HCT116 (cell line): ENCODE results near the gene SLC26A5. TPM values are rescaled to one million over a fixed set of nuclear protein-coding genes. Genes with fewer than 3 reads are reported as not detected.

Experiments
- ATAC-seq: fragments of 200-7000 bp; cut with Tn5 transposase; 2 replicates; pipeline ENCODE4 v1.9.1; 2020; ENCODE audit warnings: mild to moderate bottlenecking, moderate library complexity
- BruUV-seq: library from RNA; stranded (reverse); fragments of 400-500 nt; replicated peaks from 2 replicates; lab custom pipeline; 2021; lab: Mats Ljungman, UMichigan
- CTCF ChIA-PET: fragments of 300-600 bp; sonication (Branson Sonifier 250); formaldehyde crosslinking; loops from one replicate; lab custom pipeline; 2021; ENCODE audit warnings: antibody characterized with exemption; lab: Charles Lee
- POLR2A ChIA-PET: fragments of 300-600, 350-600 bp; sonication (Branson Sonifier 250); formaldehyde crosslinking; loops from one replicate; lab custom pipeline; 2021; ENCODE audit warnings: antibody characterized with exemption; lab: Charles Lee
- RAD21 ChIA-PET, 2 experiments: fragments of 300-600 bp; sonication (Branson Sonifier 250); formaldehyde crosslinking; loops; one replicate each; lab custom pipeline; 2023; ENCODE audit warnings: low total read pairs in 2 of 2; ENCODE audit not compliant: uncharacterized antibody in 2 of 2, unreplicated experiment in 2 of 2, low non-redundant PET in 1 of 2; lab: Charles Lee
- DNase-seq: peaks from one replicate; pipeline ENCODE4 v3.0.0-alpha.2; 2010; ENCODE audit warnings: low read depth, low spot score
- H2AFZ ChIP-seq: fragments of 200-600 bp; shearing (Covaris generic), sonication (generic); 2 replicates; pipeline ENCODE4 v1.6.1; 2017; ENCODE audit warnings: low read depth, mixed run types, mixed read lengths, antibody characterized with exemption, low read length; ENCODE audit not compliant: poor library complexity, severe bottlenecking
- H3K27ac ChIP-seq: 2 replicates; pipeline ENCODE4 v1.5.1; 2012; ENCODE audit warnings: low read depth, low read length
- H3K27me3 ChIP-seq: fragments of 200-600 bp; sonication (generic); 2 replicates; pipeline ENCODE4 v1.6.1; 2016; ENCODE audit warnings: mixed run types, low read length, mixed read lengths; ENCODE audit not compliant: insufficient read depth
- H3K36me3 ChIP-seq, 2 experiments: fragments of 200-500 bp in 1 of 2; fragments of 200-600 bp in 1 of 2; sonication (Bioruptor generic) in 1 of 2; sonication (generic) in 1 of 2; 2 replicates each; pipeline versions ENCODE4 v1.5.1 to v1.6.1; 2014 to 2016; ENCODE audit warnings: low read length in 2 of 2, inconsistent platforms in 1 of 2, mixed read lengths in 1 of 2, mixed run types in 1 of 2; ENCODE audit not compliant: insufficient read depth in 2 of 2, control insufficient read depth in 1 of 2
- H3K4me1 ChIP-seq, 2 experiments: fragments of 200-600 bp in 1 of 2; sonication (generic) in 1 of 2; 2 replicates each; pipeline versions ENCODE4 v1.5.1 to v1.6.1; 2012 to 2017; ENCODE audit warnings: low read length in 2 of 2, inconsistent platforms in 1 of 2, mild to moderate bottlenecking in 1 of 2, mixed read lengths in 1 of 2, mixed run types in 1 of 2, moderate library complexity in 1 of 2; ENCODE audit not compliant: insufficient read depth in 2 of 2, control insufficient read depth in 1 of 2
- H3K4me2 ChIP-seq: fragments of 200-600 bp; sonication (generic); 2 replicates; pipeline ENCODE4 v1.6.1; 2017; ENCODE audit warnings: mixed run types, low read length, mixed read lengths
- H3K4me3 ChIP-seq, 2 experiments: fragments of 200-600 bp in 1 of 2; sonication (generic) in 1 of 2; replicated peaks in 1 of 2; 2 replicates each; pipeline ENCODE4 v1.5.1; 2011 to 2016; ENCODE audit warnings: low read length in 2 of 2, control low read depth in 1 of 2, low read depth in 1 of 2, mild to moderate bottlenecking in 1 of 2, mixed read lengths in 1 of 2, mixed run types in 1 of 2
- H3K79me2 ChIP-seq: fragments of 200-600 bp; sonication (generic); 2 replicates; pipeline ENCODE4 v1.6.1; 2017; ENCODE audit warnings: mild to moderate bottlenecking, mixed run types, low read length, moderate library complexity, mixed read lengths; ENCODE audit not compliant: insufficient read depth
- H3K9ac ChIP-seq: fragments of 200-600 bp; sonication (generic); 2 replicates; pipeline ENCODE4 v1.6.1; 2016; ENCODE audit warnings: low read length, mixed read lengths
- H3K9me2 ChIP-seq: fragments of 200-600 bp; sonication (generic), shearing (Covaris generic); 2 replicates; pipeline ENCODE4 v1.6.1; 2017; ENCODE audit warnings: mixed run types, mild to moderate bottlenecking, moderate library complexity; ENCODE audit not compliant: insufficient read depth
- H3K9me3 ChIP-seq, 2 experiments: fragments of 200-500 bp in 1 of 2; fragments of 200-600 bp in 1 of 2; sonication (Bioruptor generic) in 1 of 2; sonication (generic) in 1 of 2; 2 replicates each; pipeline ENCODE4 v1.6.1; 2014 to 2017; ENCODE audit warnings: low read length in 2 of 2, mixed read lengths in 2 of 2, inconsistent platforms in 1 of 2, low read depth in 1 of 2, mild to moderate bottlenecking in 1 of 2, mixed run types in 1 of 2, moderate library complexity in 1 of 2; ENCODE audit not compliant: control insufficient read depth in 1 of 2, insufficient read depth in 1 of 2
- H4K20me1 ChIP-seq: fragments of 200-600 bp; sonication (generic), shearing (Covaris generic); 2 replicates; pipeline ENCODE4 v1.6.1; 2017; ENCODE audit warnings: mixed run types, mild to moderate bottlenecking, moderate library complexity; ENCODE audit not compliant: insufficient read depth
- CBX3 ChIP-seq: IDR thresholded peaks from 2 replicates; pipeline ENCODE4 v1.6.1; 2012; ENCODE audit warnings: low read depth
- CEBPB ChIP-seq: IDR thresholded peaks from 2 replicates; pipeline ENCODE4 v1.6.1; 2012; ENCODE audit warnings: low read depth
- EGR1 ChIP-seq: IDR thresholded peaks from 2 replicates; pipeline ENCODE4 v1.6.1; 2012; ENCODE audit warnings: low read depth
- ELF1 ChIP-seq: IDR thresholded peaks from 2 replicates; pipeline ENCODE4 v1.6.1; 2012; ENCODE audit warnings: low read depth, borderline replicate concordance
- EZH2 ChIP-seq: fragments of 200-600 bp; sonication (generic); IDR thresholded peaks from 2 replicates; pipeline ENCODE4 v1.6.1; 2017; ENCODE audit warnings: antibody characterized with exemption, mixed run types
- EZH2phosphoT487 ChIP-seq: fragments of 200-600 bp; IDR thresholded peaks from 2 replicates; pipeline ENCODE4 v1.6.1; 2018; ENCODE audit warnings: antibody characterized with exemption, borderline replicate concordance
- FOSL1 ChIP-seq: IDR thresholded peaks from 2 replicates; pipeline ENCODE4 v1.6.1; 2012; ENCODE audit warnings: low read depth
- JUND ChIP-seq: IDR thresholded peaks from 2 replicates; pipeline ENCODE4 v1.6.1; 2012
- MAX ChIP-seq: IDR thresholded peaks from 2 replicates; pipeline ENCODE4 v1.6.1; 2012
- POLR2A ChIP-seq: IDR thresholded peaks from 2 replicates; pipeline ENCODE4 v1.7.0; 2011; ENCODE audit warnings: borderline replicate concordance; ENCODE audit not compliant: insufficient read depth, insufficient read length; ENCODE audit errors: extremely low read depth
- POLR2AphosphoS5 ChIP-seq: IDR thresholded peaks from 2 replicates; pipeline ENCODE4 v1.6.1; 2011; ENCODE audit warnings: mild to moderate bottlenecking, low read depth, low read length, moderate library complexity
- RAD21 ChIP-seq: IDR thresholded peaks from 2 replicates; pipeline ENCODE4 v1.6.1; 2012; ENCODE audit warnings: low read depth, mild to moderate bottlenecking
- SIN3A ChIP-seq: IDR thresholded peaks from 2 replicates; pipeline ENCODE4 v1.6.1; 2012; ENCODE audit warnings: low read depth
- SRF ChIP-seq: IDR thresholded peaks from 2 replicates; pipeline ENCODE4 v1.6.1; 2012; ENCODE audit warnings: low read depth
- TCF7L2 ChIP-seq: IDR thresholded peaks from 2 replicates; pipeline ENCODE4 v1.7.0; 2011; ENCODE audit warnings: borderline replicate concordance, inconsistent platforms; ENCODE audit not compliant: insufficient read depth, insufficient read length; ENCODE audit errors: extremely low read depth
- YY1 ChIP-seq: IDR thresholded peaks from 2 replicates; pipeline ENCODE4 v1.6.1; 2011; ENCODE audit warnings: low read length, low read depth, moderate library complexity, mild to moderate bottlenecking; ENCODE audit not compliant: insufficient replicate concordance; ENCODE audit errors: extremely low read depth
- intact Hi-C: fragments of 100-400 bp; cut with micrococcal nuclease; formaldehyde crosslinking; loops from 2 replicates; pipeline ENCODE4 v1.10.0; 2022
- total RNA-seq: library from RNA; stranded (reverse); gene quantifications from one replicate; pipeline ENCODE4 v1.2.1, GENCODE V29; 2021; ENCODE audit not compliant: unreplicated experiment
- TF ChIP-seq, protein P1 (sequence below): IDR thresholded peaks from 2 replicates; pipeline ENCODE4 v1.6.1; 2012; ENCODE audit warnings: low read depth

SLC26A5 gene
- total RNA-seq, 1 experiment from 2014 or later = 0.15 TPM

GRCh38 chr7:103391976-103392375, 54.0 kb downstream of the SLC26A5 start:
- CTCF ChIA-PET = interaction anchor here (1.0 kb wide), 1 partner anchor 15 kb away, joined by 3 read pairs; no protein-coding TSS in a partner anchor
- RAD21 ChIA-PET = no interaction called here
- BruUV-seq = no TSS peak
- ATAC-seq (no peak), DNase-seq (no peak)
- H2AFZ ChIP-seq = no peak overlapping the region
- H3K36me3 ChIP-seq = no peaks in the 10 kb centered on the region
- no peaks in the 10 kb centered on the region for H4K20me1 ChIP-seq
- H3K4me3 ChIP-seq = no peak overlapping the region
- H3K9ac ChIP-seq = no peak overlapping the region
- intact Hi-C loops = no loop called here
- H3K4me2 ChIP-seq = no peak overlapping the region
- H3K27me3 ChIP-seq = no peaks in the 10 kb centered on the region
- H3K9me3 ChIP-seq = no peaks in the 10 kb centered on the region
- H3K9me2 ChIP-seq = no peaks in the 10 kb centered on the region
- no peak for TF ChIP-seq POLR2A
- TF ChIP-seq, protein P1, sequence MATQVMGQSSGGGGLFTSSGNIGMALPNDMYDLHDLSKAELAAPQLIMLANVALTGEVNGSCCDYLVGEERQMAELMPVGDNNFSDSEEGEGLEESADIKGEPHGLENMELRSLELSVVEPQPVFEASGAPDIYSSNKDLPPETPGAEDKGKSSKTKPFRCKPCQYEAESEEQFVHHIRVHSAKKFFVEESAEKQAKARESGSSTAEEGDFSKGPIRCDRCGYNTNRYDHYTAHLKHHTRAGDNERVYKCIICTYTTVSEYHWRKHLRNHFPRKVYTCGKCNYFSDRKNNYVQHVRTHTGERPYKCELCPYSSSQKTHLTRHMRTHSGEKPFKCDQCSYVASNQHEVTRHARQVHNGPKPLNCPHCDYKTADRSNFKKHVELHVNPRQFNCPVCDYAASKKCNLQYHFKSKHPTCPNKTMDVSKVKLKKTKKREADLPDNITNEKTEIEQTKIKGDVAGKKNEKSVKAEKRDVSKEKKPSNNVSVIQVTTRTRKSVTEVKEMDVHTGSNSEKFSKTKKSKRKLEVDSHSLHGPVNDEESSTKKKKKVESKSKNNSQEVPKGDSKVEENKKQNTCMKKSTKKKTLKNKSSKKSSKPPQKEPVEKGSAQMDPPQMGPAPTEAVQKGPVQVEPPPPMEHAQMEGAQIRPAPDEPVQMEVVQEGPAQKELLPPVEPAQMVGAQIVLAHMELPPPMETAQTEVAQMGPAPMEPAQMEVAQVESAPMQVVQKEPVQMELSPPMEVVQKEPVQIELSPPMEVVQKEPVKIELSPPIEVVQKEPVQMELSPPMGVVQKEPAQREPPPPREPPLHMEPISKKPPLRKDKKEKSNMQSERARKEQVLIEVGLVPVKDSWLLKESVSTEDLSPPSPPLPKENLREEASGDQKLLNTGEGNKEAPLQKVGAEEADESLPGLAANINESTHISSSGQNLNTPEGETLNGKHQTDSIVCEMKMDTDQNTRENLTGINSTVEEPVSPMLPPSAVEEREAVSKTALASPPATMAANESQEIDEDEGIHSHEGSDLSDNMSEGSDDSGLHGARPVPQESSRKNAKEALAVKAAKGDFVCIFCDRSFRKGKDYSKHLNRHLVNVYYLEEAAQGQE = no peak
- TF ChIP-seq MAX = no peak
- no peak for TF ChIP-seq ELF1
- no peak for TF ChIP-seq TCF7L2
- TF ChIP-seq SRF = no peak
- TF ChIP-seq POLR2AphosphoS5 = no peak
- no peak for TF ChIP-seq EZH2phosphoT487
- TF ChIP-seq FOSL1 = no peak
- TF ChIP-seq SIN3A = no peak
- no peak for TF ChIP-seq YY1
- TF ChIP-seq CEBPB = no peak
- no peak for TF ChIP-seq EZH2
- no peak for TF ChIP-seq RAD21
- no peak for TF ChIP-seq JUND
- no peak for TF ChIP-seq EGR1
- no peak for TF ChIP-seq CBX3
- no peaks in the 10 kb centered on the region for H3K79me2 ChIP-seq
- no peaks in the 10 kb centered on the region for H3K4me1 ChIP-seq
- POLR2A ChIA-PET = no interaction called here
- no peak overlapping the region for H3K27ac ChIP-seq
